ENCODE data around the gene MAGI3. TPM values are rescaled to one million over a fixed set of nuclear protein-coding genes. Genes with fewer than 3 reads are reported as not detected.
"Not testable (repeated sequence)": the region's sequence is repeated elsewhere in the genome, so short reads cannot be mapped to it uniquely, and the experiment has no call there.

The MAGI3 gene
- total RNA-seq, 4 donors from 2014 or later = 7.6 to 19.3 (median 15.6) TPM

DNA sequence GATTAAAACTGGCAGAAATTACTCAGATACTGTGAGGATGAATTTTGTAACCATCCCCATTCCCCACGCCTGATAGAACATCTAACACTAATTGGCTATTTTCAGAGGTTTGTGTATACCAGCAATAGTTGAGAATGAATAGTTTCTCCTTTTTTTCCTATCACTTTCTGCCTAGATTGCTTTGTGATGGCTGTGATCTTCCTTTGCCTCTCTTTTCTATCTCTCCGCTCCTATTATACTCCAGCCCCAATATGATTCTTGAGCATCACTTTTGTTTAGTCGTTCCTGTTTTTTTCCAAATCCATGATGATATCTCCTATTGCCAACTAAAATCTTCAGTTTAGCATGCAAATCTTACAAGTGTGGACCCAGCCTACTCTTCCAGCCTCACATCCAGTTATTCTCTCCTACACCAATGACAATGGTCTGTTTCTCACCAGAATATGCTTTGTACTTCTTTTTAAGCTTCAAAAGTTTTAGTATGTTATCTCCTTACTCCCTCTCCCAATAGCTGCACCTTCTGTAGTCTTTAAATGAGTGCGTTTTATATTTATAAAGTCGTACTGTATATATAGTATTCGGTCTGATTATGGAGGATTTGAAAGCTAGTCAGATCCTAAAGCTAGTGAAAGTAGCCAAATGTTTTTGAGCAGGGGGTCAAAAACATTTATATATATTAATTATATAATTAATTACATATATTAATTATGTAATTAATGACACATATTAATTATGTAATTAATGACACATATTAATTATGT is 25.2 kb downstream of the MAGI3 start:
- DNase-seq (ENCODE audit: low spot score) (no peak), ATAC-seq (ENCODE audit: low FRiP score) (no peak)
- TF ChIP-seq, protein P1, sequence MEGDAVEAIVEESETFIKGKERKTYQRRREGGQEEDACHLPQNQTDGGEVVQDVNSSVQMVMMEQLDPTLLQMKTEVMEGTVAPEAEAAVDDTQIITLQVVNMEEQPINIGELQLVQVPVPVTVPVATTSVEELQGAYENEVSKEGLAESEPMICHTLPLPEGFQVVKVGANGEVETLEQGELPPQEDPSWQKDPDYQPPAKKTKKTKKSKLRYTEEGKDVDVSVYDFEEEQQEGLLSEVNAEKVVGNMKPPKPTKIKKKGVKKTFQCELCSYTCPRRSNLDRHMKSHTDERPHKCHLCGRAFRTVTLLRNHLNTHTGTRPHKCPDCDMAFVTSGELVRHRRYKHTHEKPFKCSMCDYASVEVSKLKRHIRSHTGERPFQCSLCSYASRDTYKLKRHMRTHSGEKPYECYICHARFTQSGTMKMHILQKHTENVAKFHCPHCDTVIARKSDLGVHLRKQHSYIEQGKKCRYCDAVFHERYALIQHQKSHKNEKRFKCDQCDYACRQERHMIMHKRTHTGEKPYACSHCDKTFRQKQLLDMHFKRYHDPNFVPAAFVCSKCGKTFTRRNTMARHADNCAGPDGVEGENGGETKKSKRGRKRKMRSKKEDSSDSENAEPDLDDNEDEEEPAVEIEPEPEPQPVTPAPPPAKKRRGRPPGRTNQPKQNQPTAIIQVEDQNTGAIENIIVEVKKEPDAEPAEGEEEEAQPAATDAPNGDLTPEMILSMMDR (IDR thresholded peaks at IDR 0.05) = no peak

DNA sequence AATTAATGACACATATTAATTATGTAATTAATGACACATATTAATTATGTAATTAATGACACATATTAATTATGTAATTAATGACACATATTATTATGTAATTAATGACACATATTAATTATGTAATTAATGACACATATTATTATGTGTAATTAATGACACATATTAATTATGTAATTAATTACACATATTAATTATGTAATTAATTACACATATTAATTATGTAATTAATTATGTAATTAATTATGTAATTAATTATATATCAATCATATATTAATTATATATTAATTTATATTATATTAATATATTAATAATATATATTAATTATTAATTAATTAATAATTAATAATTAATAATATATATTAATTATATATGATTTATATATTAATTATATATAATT is 25.8 kb downstream of the MAGI3 start:
- not testable (repeated sequence) for DNase-seq (ENCODE audit: low spot score); ATAC-seq (ENCODE audit: low FRiP score)

DNA sequence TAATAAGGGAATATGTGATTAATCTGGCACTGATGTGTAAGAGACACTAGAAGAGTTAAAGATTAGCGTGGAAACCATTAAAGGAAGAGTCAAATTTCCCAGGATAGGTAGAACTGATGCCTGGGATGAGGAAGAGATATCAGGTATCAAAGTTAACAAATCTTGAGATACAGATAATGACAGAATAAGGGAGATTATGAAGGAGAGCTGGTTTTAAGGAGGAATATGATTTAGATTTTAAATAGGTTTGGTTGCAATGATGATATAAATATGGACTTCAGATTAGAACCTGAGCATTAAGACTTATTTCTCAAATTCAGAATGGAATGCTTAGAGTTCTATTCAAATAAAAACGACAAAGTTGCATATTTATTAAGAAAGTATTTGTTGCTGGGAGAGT is 26.2 kb downstream of the MAGI3 start:
- DNase-seq (ENCODE audit: low spot score) (no peak), ATAC-seq (ENCODE audit: low FRiP score) (no peak)
- TF ChIP-seq, protein P1 (IDR thresholded peaks at IDR 0.05) = no peak

DNA sequence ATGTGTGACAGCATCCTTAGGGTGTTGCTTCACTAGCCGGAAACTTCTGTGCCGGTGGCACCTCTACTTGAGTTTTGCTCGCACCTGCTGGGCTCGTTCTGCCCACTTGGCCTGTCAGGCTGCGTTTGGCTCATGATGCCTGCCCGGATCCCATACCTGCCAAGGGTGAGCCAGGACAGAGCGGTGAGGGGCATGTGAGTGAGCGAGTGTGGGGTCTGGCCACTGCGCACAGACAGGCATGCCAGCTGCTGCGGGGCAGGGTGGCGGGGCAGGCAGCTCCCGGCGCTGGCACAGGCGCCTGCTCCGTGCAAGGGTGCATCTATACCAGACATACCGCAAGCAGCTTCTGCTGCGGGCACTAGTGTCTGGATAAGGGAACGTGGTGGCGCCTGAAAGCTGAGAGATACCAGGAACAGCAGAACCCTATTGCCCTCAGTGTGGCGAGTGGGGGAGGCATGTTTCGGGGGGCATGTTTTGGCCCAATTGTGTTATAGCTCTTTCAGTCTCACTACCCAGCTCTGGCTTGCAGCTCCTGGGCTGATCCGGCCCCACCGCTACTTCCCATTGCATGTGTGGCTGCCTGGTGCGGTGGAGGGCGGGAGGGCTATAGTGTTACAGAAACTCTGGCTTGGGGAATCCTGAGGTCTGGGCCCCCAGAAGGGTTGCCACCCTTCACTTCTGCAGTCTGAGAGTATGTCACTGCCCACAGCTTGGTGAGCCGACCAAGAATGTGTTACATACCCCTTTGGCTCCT is 32.2 kb downstream of the MAGI3 start:
- ATAC-seq (ENCODE audit: low FRiP score) (no peak), DNase-seq (ENCODE audit: low spot score) (no peak)
- TF ChIP-seq, protein P1 (IDR thresholded peaks at IDR 0.05) = no peak

DNA sequence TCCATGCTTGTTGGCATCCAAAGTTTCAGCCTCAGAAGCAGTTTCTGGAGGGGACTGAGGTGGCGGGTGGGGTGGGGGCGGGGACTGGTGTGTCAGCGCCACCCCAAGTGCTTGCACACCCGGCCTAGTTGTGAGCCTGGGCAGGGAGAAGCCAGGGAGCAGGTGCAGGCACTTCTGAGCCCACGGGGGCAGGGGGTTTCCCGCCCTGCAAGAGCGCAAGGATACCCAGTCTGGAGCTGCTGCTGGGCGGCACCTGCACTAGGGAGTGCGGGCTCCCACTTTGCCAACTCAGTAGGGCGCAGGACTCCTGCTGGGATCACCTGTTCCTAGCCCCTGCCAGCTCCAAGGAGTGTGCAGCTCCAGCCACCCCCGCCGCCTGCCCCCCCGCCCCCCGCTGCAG is 33.5 kb downstream of the MAGI3 start:
- DNase-seq (ENCODE audit: low spot score) (no peak), ATAC-seq (ENCODE audit: low FRiP score) (no peak)
- TF ChIP-seq, protein P1 (IDR thresholded peaks at IDR 0.05) = no peak

DNA sequence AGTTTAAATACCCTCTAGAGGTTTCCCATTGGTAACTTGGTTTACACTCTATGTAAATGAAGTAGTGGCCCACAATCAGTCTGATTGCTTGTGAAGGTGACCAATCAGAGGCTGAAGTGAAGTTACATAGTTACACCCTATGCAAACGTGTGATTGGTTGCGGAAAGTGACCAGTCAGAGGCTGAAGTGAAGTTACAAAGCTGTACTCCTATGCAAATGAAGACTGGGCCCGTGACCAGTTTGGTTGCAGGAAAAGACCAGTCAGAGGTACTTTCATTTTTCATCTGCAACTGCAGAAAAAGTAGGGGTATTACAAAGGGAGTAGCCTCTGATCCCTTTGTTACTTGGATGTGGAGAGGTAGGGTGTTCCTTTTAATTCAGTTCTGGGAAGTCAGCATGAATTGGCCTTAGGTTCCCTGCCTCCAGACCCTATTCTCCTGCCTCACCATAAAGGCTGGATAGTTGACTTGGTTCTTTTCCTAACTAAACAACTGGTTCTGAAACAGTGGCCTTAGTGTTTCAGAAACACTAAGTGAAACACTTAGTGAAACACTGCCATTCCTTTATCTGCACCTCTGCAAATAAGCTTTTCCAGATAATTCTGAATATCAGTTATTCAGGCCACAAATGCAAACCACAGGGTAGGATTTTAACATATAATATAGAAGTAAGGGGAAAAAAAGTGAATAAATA is 39.3 kb downstream of the MAGI3 start:
- ATAC-seq (ENCODE audit: low FRiP score) (no peak), DNase-seq (ENCODE audit: low spot score) (no peak)
- TF ChIP-seq, protein P1 (IDR thresholded peaks at IDR 0.05) = no peak

DNA sequence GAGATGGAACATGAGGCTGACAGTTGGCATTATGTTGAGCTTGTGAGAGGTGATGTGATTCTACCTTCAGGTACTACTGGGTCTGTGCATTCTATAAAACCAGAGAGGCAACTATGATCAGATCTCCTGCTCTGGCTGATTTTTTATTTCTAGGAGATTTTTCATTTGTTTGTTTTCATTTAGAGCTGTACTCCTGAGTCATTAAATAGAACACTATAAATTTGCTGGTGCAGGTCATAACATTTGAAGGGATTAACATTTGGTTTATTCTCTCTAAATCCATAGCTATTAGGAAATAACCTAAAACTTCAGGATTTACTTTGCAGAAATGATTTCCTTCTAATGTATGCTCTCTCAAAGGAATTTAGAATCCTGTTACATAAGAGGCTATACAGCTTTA is 42.9 kb downstream of the MAGI3 start:
- TF ChIP-seq, protein P1 (IDR thresholded peaks at IDR 0.05) = no peak
- ATAC-seq (ENCODE audit: low FRiP score) (no peak), DNase-seq (ENCODE audit: low spot score) (no peak)
